GM19351 (cell line): ENCODE results near the gene C12orf57.

Experiments
- ATAC-seq: cut with Tn5 transposase; IDR thresholded peaks from one replicate; pipeline ENCODE4 v1.9.1; 2021; ENCODE audit warnings: mild to moderate bottlenecking, moderate library complexity; ENCODE audit not compliant: unreplicated experiment

The C12orf57 gene

DNA sequence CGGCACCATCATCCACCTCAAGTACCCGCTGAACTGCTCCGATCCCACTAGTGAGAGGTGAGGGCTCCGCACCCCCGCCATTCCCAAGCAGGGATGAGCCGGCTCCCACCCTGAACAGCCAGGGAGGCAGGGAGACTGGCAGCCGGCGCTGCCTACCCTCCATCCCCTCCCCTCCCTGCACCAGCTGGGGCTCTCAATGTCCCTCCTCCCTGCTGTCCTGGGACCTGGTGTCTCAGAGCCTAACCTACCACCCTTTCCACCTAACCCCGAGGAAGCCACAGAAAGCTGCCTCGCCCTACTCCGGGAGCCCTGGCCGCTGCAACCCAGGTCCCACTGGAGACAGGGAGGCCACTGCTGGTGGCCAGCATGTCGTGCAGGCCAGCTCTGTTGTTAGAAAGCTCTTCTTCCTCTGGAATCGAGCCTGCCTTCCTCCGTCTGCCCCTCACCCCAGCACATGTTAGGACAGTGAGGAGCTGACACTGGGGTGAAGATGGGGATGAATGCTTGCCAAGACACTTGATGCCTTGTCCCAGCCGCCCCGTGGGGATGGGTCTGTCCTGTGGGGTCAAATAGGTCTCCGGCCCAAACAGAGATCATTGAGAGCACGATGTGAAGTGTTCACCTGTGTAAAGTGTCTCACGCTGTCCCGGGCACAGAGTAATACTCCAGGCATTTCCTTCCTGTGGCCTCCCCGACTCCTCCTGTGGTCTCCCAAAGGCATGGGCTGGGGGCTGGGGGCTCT lies 8.5 kb downstream of the C12orf57 start:
- no peak for ATAC-seq

DNA sequence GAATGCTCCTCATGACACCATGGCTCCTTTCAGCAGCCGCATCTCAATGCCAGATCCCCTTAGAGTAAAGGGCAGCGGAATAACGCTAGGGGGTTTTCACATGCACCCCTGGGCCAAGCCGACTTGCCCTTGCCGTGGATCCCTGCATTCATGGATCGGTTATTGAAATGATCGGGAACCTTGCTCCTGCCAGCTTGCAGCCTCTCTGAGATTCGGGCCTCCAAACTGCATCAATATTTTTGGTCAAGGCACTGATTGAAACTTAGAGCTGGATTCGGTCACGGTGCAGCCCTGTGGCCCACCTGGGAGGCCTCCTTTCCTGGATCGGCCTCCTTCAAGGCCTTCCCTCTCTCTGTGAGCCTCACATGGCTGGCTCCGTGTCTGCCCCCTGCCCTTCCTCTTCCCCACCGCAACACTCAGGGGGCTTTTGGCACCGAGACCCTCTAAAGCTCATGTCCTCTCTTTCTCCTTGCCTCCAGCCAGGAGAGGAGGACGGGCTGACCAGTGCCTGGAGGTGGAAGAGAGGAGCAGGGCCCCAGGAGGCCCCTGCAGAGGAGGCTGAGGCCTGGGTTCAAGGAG lies 9.1 kb downstream of the C12orf57 start:
- no peak for ATAC-seq

DNA sequence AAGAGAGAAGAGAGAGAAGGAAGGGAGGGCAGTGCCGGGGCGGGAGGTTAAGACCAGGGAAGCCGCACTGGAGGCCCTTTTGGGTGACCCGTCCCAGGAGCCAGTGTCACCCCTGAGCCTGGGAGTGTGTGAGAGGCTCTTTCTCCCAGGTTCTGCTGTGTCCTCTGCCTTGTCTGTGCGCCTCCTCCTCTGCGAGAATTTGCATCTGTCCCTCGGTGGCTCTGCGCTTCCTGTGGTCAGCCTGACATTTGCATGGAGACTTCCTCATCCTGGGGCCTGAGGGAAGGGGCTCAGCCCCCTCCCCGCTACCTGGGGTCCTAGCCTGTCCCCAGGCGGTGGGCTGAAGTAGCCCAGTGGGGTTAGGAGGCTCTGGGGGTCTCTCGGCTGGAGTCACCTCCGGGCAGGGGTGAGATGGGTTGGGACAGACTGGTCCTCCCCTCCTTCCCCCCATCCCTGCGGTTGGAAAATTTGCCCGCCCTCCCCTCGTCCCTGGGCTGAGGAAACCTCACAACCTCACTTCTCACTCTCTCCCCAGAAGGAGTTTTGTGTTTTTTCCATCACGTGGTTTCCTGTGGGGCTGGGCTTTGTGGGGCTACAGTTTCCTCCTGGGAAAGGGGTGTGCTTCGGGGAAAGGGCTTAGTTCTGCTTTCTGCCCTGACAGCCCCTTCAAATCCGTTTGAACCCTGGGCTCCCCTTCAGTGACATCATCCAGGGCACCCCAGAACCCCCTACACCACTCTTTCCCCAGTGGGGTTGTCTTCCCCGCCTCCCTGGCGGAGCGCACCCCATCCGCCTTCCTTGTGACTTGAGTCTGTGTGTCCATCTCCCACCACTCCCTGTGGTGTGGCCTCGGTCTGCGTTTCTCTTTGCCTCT lies 9.9 kb downstream of the C12orf57 start:
- peak; percentile 49 for ATAC-seq

DNA sequence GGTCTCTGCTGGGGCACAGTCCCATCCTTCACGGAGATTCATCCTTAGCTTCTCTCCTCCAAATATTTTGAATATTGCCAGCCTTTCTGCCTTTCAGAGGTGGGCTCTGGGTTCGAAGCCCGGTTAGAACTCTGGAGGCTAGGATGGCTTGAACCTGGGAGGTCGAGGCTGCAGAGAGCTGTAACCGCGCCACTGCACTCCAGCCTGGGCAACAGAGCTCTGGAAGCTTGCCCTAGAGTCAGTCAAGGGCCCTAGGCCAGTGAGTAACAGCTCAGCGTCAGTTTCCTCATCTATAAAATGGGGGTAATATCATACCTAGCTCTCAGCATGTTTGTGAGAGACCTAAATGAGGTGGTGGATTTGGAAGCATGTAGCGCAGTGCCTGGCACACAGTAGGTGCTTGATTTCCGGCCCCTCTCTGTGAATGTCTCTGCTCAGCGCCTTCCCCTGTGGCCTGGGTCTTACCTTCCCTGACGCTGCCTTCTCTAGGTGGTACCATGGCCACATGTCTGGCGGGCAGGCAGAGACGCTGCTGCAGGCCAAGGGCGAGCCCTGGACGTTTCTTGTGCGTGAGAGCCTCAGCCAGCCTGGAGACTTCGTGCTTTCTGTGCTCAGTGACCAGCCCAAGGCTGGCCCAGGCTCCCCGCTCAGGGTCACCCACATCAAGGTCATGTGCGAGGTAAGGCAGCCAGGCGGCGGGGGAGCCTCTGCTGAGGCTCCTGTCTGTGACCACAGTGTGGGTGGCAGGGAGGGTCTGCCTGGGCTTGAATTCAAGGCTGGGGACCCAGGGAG lies 10.7 kb downstream of the C12orf57 start:
- no peak for ATAC-seq

DNA sequence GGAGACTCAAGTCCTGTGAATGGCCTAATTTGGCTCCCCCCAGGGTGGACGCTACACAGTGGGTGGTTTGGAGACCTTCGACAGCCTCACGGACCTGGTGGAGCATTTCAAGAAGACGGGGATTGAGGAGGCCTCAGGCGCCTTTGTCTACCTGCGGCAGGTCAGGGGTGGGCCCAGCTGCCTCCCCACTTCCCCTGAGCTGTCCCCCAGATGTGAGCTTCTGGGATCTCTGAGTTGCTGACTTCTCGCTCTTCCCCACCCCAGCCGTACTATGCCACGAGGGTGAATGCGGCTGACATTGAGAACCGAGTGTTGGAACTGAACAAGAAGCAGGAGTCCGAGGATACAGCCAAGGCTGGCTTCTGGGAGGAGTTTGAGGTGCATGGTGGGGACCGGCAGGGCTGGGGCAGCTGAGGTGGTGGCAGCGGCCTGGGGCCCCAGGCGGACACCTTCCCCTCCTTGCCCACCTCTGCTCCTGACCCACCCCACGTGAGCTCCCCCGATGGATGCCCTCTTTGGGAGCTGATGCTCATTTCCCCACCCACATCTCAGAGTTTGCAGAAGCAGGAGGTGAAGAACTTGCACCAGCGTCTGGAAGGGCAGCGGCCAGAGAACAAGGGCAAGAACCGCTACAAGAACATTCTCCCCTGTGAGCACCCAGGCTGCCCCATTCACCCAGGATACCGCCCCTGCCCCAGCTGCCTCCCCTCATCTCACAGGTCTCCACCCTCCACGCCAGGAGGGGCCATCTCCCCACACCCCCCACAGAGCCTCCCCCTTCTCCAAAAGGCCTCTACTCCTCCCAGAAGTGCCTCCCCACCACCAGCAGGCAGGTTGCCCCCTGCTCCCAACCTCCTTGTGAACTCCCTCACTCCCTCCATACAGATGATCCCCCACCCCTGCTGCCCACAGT lies 11.5 kb downstream of the C12orf57 start:
- no peak for ATAC-seq

DNA sequence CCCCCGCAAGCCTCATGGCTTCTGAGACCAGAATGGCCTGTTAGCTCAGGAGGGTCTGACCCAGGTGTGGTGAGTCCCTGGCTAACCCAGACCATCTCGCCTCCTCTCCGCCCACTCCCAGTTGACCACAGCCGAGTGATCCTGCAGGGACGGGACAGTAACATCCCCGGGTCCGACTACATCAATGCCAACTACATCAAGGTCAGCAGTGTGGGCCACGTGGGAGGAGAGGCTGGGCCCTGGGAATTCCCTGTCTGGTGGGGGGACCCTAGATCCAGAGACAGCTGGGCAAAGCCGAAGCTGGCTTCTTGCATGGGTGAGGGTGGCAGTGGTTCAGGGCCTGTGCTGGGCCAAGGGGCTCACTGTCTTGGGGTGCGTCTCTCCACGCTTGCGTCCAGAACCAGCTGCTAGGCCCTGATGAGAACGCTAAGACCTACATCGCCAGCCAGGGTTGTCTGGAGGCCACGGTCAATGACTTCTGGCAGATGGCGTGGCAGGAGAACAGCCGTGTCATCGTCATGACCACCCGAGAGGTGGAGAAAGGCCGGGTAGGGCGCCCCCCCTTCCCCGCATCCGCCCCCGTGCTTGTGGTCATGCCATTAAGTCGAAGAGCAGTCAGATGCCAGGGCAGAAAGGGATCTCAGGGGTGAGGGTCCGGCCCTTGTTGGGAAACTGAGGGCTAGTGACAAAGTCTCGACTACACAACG lies 12.4 kb downstream of the C12orf57 start:
- no peak for ATAC-seq

DNA sequence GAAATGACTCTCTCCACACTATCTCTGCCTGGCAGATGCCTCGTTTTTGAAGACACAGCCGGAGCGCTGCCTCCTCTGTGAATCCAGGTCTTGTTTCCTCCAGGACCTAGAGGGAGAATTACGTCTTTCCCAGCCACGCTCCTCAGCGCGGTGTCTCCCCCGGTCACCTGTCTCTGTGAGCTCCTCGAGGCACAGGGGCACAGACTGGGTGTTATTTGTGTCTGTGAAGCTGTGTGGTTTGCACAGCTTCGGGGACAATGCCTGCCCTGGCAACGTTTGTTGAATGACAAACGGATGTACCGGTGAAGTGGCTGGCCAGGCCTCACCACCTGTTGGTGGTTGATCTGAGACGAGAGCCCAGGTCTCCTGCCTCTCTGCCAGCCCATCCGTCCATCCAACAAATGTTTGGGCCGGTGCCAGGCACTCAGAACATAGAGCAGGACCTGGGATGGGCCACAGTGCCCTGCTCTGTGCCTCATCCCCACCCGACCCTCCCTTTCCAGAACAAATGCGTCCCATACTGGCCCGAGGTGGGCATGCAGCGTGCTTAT lies 13.4 kb downstream of the C12orf57 start:
- no peak for ATAC-seq

DNA sequence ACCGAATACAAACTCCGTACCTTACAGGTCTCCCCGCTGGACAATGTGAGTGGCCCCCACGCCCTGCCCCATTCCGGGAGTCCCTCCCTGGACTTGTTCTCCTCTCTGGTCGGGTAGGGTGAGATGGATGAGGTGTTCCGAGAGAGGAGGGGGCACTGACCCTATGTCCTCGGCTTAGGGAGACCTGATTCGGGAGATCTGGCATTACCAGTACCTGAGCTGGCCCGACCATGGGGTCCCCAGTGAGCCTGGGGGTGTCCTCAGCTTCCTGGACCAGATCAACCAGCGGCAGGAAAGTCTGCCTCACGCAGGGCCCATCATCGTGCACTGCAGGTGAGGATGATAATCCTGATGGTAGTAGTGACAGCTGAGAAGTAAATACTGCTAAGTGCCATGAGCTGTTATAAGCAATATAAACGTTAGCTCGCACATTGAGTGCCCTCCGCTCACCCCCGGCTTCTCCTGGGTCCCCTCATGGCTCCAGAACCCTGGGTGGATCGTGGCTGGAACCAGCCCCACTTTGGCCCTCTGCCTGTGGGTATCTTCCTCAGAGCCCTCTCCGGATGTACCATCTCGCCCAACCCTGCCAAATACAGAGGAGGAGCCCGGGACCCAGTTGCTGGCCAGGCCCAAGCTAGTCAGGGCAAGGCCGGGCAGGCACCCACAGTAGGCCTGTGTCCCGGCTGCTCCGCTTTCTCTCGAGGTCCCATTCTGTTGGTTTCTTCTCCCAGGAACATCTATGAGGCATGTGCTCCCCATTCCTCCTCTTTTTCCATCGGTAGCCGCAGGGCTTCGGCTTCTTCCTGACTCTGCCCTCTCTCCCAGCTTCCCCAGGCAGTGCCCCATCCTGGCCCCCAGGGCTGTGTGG lies 14.2 kb downstream of the C12orf57 start:
- no peak for ATAC-seq

DNA sequence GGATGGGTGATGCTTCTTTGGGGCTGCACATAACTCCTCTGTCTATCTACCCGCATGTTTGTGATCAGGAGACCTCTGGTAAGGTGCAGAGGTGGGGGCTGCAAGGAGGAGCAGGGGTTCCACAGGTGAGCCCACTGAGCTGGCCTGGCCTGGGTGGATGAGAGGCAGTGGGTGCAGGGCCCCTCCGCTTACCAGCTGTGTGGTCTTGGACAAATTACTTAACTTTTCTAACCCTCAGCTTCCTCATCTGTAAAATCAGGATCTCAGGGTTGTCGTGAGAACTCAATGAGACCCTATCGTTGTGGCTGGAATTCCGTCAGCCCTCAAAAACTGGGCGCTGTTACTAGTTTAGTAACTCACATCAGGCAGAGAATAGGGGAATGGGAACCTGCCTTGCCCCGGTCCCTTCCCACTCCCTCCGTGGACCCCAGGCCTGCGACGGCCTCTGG lies 14.8 kb downstream of the C12orf57 start:
- no peak for ATAC-seq

DNA sequence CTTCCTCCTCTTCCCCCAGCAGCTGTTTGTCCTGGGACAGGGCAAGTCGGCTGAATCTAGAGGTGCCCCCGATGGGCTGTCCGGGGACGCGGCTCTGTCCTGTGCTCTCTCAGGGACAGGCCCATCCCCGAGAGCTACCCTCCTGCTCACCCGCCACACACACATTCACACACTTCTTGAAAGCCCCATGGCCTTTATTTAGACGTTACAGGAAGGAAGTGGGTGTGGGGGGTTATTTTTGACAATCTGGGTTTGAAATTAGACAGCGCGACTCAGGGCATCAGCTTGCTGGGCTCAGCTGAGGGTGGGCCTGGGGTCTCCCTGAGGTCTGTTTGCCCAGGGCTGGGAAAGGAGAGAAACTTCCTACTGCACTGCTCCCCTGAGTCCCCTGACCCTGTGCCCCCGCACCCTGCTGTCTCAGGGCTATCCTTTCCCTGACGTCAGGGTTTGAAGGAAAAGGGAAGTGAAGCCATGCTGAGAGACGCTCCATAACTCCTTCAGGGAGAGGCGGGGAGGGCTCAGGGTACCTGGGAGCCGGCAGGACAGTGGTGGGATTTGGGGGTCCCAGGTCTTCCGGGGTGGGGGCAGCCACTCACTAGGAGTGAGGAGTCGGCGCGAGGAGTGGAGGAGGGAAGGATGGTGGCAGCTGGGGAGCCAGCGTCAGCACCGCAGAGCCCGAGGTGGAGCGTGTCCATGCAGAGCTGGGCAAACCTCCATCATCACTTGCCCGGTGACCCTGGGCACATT lies 15.4 kb downstream of the C12orf57 start:
- ATAC-seq = peak; percentile 45

DNA sequence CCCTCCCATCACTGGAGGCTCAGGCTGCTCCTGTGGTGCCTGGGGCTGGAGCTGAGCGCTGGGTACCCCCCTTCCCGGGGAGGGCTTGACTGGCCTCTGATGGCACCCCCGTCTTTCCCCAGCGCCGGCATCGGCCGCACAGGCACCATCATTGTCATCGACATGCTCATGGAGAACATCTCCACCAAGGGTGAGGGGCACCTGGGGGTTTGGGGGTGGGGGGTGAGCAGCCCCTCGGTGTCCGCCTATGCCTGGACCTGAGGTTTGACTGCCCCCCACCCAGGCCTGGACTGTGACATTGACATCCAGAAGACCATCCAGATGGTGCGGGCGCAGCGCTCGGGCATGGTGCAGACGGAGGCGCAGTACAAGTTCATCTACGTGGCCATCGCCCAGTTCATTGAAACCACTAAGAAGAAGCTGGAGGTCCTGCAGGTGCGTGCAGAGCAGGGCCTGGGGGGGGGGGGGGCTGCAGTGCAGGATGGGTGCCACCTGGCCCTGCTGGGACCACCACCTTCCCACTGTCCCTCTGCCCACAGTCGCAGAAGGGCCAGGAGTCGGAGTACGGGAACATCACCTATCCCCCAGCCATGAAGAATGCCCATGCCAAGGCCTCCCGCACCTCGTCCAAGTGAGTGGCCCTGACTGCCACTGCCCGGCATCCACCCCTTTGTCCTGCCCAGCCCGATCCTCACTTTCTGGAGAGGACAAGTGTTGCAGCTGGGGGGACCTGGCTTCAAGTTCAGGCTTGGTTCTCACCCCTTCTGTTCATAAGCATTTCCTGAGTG lies 16.2 kb downstream of the C12orf57 start:
- no peak for ATAC-seq

DNA sequence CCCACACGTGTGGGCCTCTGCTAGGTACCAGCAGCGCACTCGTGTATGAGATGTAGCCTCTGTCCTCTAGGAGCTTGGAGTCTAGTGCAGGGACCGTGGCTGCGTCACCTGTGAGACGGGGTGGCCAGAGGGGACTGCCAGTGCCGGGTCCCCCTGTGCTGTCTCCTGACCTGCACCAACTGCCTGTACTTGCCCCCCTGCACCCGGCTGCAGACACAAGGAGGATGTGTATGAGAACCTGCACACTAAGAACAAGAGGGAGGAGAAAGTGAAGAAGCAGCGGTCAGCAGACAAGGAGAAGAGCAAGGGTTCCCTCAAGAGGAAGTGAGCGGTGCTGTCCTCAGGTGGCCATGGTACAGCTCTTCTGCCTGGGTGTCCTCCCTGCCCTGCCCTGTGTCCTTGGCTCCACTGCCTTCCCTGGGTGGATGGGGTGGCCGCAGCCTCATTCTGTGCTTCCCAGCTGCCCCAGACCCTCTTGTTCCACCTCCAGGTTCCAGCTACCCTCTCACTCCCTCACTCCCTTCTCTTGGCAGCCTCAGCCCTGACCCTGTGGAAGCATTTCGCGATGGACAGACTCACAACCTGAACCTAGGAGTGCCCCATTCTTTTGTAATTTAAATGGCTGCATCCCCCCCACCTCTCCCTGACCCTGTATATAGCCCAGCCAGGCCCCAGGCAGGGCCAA lies 16.9 kb downstream of the C12orf57 start:
- no peak for ATAC-seq

DNA sequence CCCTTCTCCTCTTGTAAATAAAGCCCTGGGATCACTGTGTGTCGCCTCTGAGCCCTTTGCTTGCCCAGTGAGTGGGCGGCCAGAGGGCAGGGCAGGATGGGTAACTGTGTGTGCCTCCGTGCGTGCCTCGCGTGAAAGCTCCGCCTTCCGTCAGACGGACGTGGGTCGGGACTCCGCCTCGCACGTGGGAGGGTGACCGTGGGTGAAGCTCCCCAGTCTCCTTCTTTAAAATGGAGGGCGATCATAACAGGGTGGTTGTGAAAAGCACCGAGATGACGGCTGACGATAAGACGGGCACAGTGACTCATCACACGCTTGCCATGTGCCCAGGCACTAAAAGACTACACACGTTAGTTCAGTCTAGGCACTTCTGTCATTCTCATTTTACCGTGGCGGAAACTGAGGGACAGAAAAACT lies 17.5 kb downstream of the C12orf57 start:
- no peak for ATAC-seq

DNA sequence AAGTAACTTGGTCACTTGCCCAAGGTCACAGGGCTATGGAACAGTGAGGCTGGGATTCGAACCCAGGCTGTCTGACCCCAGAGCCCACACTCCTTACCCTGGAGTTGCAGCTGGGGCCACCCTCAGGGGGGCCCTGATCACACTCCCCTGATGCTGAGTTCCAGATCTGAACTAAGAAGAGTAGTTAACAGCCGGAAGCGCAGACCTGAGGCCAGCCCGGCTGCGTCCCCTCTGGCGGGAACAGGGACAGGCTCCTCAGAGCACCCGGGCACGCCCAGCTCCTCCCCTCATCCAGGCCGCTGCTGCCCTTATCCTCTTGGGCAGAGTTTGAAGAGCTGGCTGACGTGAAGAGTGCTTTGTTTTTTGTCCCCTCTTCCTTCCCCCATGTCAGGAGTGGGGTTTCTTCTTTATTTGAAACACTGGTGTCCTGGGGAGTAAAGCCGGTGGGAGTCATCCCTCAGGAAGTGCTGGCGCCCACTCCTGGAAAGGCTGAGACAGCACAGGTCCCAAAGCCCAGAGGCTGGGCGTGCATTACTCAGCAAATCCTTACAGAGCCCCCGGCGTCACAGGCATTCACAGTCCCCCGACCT lies 18.0 kb downstream of the C12orf57 start:
- ATAC-seq = no peak

DNA sequence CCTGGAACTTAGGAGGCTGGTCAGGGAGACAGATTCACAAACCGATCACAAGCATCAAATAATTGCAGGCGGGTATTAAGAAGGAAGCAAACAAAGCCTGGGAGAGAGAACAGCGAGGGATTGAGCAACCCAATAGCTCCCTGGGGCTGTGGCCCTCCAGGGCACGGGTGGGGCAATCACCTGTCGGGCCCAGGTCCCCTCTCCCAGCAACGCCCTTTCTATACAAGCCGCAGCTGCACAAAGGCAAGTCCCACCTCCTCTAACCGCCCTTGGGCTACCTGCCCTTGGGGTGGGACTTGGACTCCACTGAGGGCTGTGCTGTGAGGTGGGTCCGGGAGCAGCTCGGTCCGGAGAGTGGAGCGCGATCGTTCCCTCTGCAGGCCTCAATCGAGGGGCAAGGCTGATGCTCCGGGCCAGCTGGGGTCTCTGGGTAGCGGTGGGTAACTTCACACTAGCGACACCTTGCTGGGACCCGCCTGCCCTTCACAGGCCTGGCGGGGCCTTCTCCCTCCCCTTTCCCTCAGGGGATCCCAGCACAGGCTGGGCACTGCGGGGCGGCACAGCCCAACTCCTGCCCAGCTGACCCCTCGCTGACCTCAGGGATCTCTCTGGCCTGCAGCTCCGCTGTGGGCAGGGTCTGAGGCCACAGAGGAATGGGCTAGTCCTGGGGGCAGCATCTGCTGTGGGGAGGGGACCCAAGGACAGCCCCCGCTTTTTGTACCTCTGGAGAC lies 18.6 kb downstream of the C12orf57 start:
- no peak for ATAC-seq
